WTC11 (cell line): ENCODE results near the gene RETREG3.

ENCODE experiments used
- CTCF ChIP-seq: fragments of 200-600 bp; IDR thresholded peaks from 2 replicates; pipeline ENCODE4 v1.8.0; 2022; ENCODE audit warnings: antibody characterized with exemption
- MAX ChIP-seq: sonication (generic); formaldehyde crosslinking; IDR thresholded peaks from 2 replicates; pipeline ENCODE4 v1.8.0; 2022; ENCODE audit warnings: mild to moderate bottlenecking, missing genetic modification reagents
- MLX ChIP-seq: sonication (generic); formaldehyde crosslinking; IDR thresholded peaks from 2 replicates; pipeline ENCODE4 v1.8.1; 2023; ENCODE audit warnings: mild to moderate bottlenecking, missing genetic modification reagents, moderate library complexity
- MYBL2 ChIP-seq: sonication (generic); formaldehyde crosslinking; IDR thresholded peaks from 2 replicates; pipeline ENCODE4 v1.8.1; 2023; ENCODE audit warnings: mild to moderate bottlenecking, moderate library complexity, missing genetic modification reagents
- NFE2L1 ChIP-seq: sonication (generic); formaldehyde crosslinking; IDR thresholded peaks from 2 replicates; pipeline ENCODE4 v1.8.1; 2023; ENCODE audit warnings: missing genetic modification reagents
- SP1 ChIP-seq: sonication (generic); formaldehyde crosslinking; conservative IDR thresholded peaks from 2 replicates; pipeline ENCODE4 v1.8.1; 2022; ENCODE audit warnings: missing genetic modification reagents
- TEAD4 ChIP-seq: sonication (generic); formaldehyde crosslinking; IDR thresholded peaks from 2 replicates; pipeline ENCODE4 v1.8.0; 2022; ENCODE audit warnings: mild to moderate bottlenecking, missing genetic modification reagents
- USF1 ChIP-seq: sonication (generic); formaldehyde crosslinking; IDR thresholded peaks from 2 replicates; pipeline ENCODE4 v1.8.0; 2022; ENCODE audit warnings: mild to moderate bottlenecking, missing genetic modification reagents
- ZBTB43 ChIP-seq: sonication (generic); formaldehyde crosslinking; IDR thresholded peaks from 2 replicates; pipeline ENCODE4 v1.8.1; 2023; ENCODE audit warnings: mild to moderate bottlenecking, missing genetic modification reagents
- ZNF423 ChIP-seq: fragments of 250-450 bp; sonication (Bioruptor Pico); IDR thresholded peaks from 2 replicates; pipeline ENCODE4 v2.1.2; 2022; ENCODE audit warnings: mild to moderate bottlenecking, moderate library complexity

- TF ChIP-seq CTCF, result no peak
- no peak for TF ChIP-seq USF1 (CRISPR knock-in tag)
- TF ChIP-seq TEAD4 (CRISPR knock-in tag), result no peak
- TF ChIP-seq ZBTB43 (CRISPR knock-in tag), result no peak
- TF ChIP-seq SP1 (CRISPR knock-in tag), result no peak
- TF ChIP-seq MLX, result no peak
- TF ChIP-seq ZNF423 (CRISPR knock-in tag), result no peak
- no peak for TF ChIP-seq MYBL2 (CRISPR knock-in tag)
- TF ChIP-seq MAX, result no peak
- TF ChIP-seq NFE2L1, result no peak
These were observed 29.2 kb downstream of the RETREG3 start for GRCh38 chr17:42579794-42580551.
